Measurements from ENCODE around the gene ASNSD1. TPM values are rescaled to one million over a fixed set of nuclear protein-coding genes. Genes with fewer than 3 reads are reported as not detected.

ASNSD1 gene
- total and polyA plus RNA-seq, 2 of the 8 experiments (the other 6 are each of a cell fraction or from before 2014, with no cell fraction given): 14.1 to 44.8 TPM

- TF ChIP-seq, protein P1, sequence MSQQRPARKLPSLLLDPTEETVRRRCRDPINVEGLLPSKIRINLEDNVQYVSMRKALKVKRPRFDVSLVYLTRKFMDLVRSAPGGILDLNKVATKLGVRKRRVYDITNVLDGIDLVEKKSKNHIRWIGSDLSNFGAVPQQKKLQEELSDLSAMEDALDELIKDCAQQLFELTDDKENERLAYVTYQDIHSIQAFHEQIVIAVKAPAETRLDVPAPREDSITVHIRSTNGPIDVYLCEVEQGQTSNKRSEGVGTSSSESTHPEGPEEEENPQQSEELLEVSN (IDR thresholded peaks at IDR 0.05): no peak
- TF ChIP-seq POLR2AphosphoS5 (IDR thresholded peaks at IDR 0.05; ENCODE audit: low read depth, low read length) (no peak), ASH2L (IDR thresholded peaks at IDR 0.05; ENCODE audit: low read length) (no peak), RNF2 (IDR thresholded peaks at IDR 0.05; ENCODE audit: borderline replicate concordance, low read depth, low read length, missing control alignments, poor library complexity, severe bottlenecking) (no peak), EGR1 (IDR thresholded peaks at IDR 0.05; ENCODE audit: borderline replicate concordance, low read depth, low read length) (no peak)
These were observed 25.9 kb upstream of the ASNSD1 start (continued) for GRCh38 chr2:189635353-189635752.
